Muscle of leg (tissue), 11 donors: Measurements from ENCODE around the gene UGT1A8. TPM values are rescaled to one million over a fixed set of nuclear protein-coding genes. Genes with fewer than 3 reads are reported as not detected.

Source experiments
- DNase-seq: peaks from one replicate; pipeline ENCODE4 v3.0.0; 2013
- H3K27ac ChIP-seq: one replicate; pipeline ENCODE4 v1.5.1; 2013; ENCODE audit warnings: mild to moderate bottlenecking, low read length, control low read depth
- H3K27me3 ChIP-seq: one replicate; pipeline ENCODE4 v1.6.1; 2013; ENCODE audit warnings: low read length; ENCODE audit not compliant: control insufficient read depth, insufficient read depth
- H3K36me3 ChIP-seq: one replicate; pipeline ENCODE4 v1.6.1; 2013; ENCODE audit warnings: low read length; ENCODE audit not compliant: control insufficient read depth, insufficient read depth
- H3K4me1 ChIP-seq: one replicate; pipeline ENCODE4 v1.6.1; 2013; ENCODE audit warnings: low read length; ENCODE audit not compliant: control insufficient read depth, insufficient read depth
- H3K4me3 ChIP-seq: one replicate; pipeline ENCODE4 v1.5.1; 2013; ENCODE audit warnings: low read length, control low read depth
- H3K9me3 ChIP-seq: replicated peaks from 2 replicates; pipeline ENCODE4 v1.6.1; 2013; ENCODE audit warnings: low read depth, low read length; ENCODE audit not compliant: control insufficient read depth
- WGBS: methylation state at CpG from one replicate; pipeline ENCODE4 v1.1.5; 2013; ENCODE audit warnings: missing lambda C conversion rate; ENCODE audit not compliant: insufficient coverage; 5-methylcytosine and 5-hydroxymethylcytosine counted together
- polyA plus RNA-seq, 8 donors: library from polyadenylated mRNA; unstranded; fragments of 120-200 nt; gene quantifications; one replicate each; pipeline versions ENCODE4 v1.2.1 to v1.2.3, GENCODE V29; 2013; ENCODE audit warnings: inconsistent platforms in 1 of 8, low replicate concordance in 1 of 8; ENCODE audit not compliant: insufficient read length in 8 of 8, insufficient read depth in 1 of 8
- total RNA-seq: library from RNA; stranded (reverse); fragments of 120-200 nt; gene quantifications from one replicate; pipeline ENCODE4 v1.2.4, GENCODE V29; 2013

Gene UGT1A8
- total and polyA plus RNA-seq, 9 donors: not detected

GRCh38 chr2:233795735-233796171 lies 178.3 kb downstream of the UGT1A8 start:
- Histone ChIP-seq H3K27ac (no peak overlapping the region), H3K4me3 (no peak overlapping the region), H3K27me3 (no peaks in the 10 kb centered on the region), H3K4me1 (no peaks in the 10 kb centered on the region), H3K36me3 (no peaks in the 10 kb centered on the region), H3K9me3 (no peaks in the 10 kb centered on the region)
- no peak for DNase-seq
- WGBS: 90% methylated on average over 13 of the region's 13 CpGs

DNA sequence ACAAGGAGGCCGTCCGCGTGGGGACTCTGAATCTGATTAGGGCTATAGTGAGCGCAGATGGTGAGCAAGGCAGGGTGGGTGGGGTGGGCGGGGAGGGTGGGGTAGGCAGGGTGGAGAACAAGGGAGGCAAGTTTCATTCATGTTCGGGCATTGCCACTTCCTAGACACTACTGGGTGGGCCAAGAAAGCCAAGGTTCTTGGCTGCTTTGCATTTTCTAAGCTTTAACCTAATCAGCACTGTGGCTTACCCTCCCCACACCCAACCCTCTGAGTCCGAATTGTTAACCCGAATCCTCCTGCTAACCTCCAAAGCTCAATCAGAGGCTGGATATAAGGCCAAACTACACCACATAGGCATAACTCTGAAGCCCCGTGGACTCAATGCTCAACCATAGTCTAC lies 178.8 kb downstream of the UGT1A8 start:
- H3K9me3 ChIP-seq: no peaks in the 10 kb centered on the region
- DNase-seq: no peak
- H3K4me3 ChIP-seq: no peak overlapping the region
- 70% methylated on average over 4 of the region's 9 CpGs for WGBS
- H3K36me3 ChIP-seq: no peaks in the 10 kb centered on the region
- no peak overlapping the region for H3K27ac ChIP-seq
- H3K4me1 ChIP-seq: no peaks in the 10 kb centered on the region
- no peaks in the 10 kb centered on the region for H3K27me3 ChIP-seq

GRCh38 chr2:233798335-233799086 lies 181.1 kb downstream of the UGT1A8 start:
- H3K36me3 ChIP-seq: no peaks in the 10 kb centered on the region
- H3K27ac ChIP-seq: no peak overlapping the region
- no peaks in the 10 kb centered on the region for H3K4me1 ChIP-seq
- no peaks in the 10 kb centered on the region for H3K9me3 ChIP-seq
- H3K4me3 ChIP-seq: no peak overlapping the region
- WGBS: 88% methylated on average over 12 of the region's 14 CpGs
- peaks cover 2% of the 10 kb centered on the region for H3K27me3 ChIP-seq
- DNase-seq: no peak

DNA sequence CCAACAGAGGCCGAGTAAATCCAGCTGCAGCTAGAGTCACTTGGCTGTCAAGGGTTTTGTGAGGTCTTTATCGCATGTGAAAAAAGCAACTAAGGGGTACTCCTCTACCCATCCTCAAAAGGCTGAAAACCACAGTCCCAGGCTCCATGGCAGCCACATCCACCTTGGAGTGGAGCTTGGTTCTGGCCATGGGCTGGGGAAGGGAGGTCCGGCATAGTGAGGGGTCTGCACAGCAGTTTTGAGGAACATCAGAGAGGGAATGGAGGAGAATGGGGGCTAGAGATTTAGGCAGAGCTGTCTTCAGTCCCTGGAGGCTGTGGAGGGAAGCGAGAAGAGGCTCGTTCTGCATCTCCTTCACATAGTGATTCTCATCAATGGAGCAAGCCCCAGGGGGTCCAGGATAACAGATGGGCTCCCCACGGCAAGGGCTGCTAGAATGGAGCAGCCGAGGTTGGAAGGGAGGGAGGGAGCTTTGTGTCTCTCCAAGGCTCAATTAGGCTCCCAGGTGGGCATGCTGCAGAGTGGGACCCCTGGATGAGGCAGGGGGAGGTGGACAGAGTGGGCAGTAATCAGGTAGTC lies 181.7 kb downstream of the UGT1A8 start:
- DNase-seq: no peak
- no peaks in the 10 kb centered on the region for H3K4me1 ChIP-seq
- no peak overlapping the region for H3K4me3 ChIP-seq
- H3K9me3 ChIP-seq: no peaks in the 10 kb centered on the region
- H3K27me3 ChIP-seq: peaks cover 3% of the 10 kb centered on the region
- 46% methylated on average over 2 of the region's 7 CpGs for WGBS
- H3K27ac ChIP-seq: no peak overlapping the region
- no peaks in the 10 kb centered on the region for H3K36me3 ChIP-seq

DNA sequence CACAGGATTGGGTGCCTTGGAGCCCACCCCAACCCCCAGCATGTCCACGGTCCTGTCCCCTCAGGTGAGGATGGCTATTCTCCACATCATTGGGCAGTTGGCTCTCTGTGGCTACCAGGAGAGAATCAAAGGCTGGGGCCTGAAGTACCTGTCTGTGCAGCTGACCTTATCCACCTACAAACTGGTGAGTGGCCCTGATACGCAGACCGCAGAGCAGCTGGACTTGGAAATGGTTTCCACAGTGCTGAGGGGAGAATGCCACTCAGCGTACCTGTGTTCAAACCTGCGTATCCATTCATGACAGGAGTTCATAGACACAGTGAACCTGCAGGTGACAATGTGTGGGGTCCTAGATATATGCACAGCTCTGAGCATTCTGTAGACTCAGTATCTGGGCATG lies 182.3 kb downstream of the UGT1A8 start:
- no peaks in the 10 kb centered on the region for H3K9me3 ChIP-seq
- H3K27ac ChIP-seq: no peak overlapping the region
- no peak for DNase-seq
- 70% methylated on average over 4 of the region's 5 CpGs for WGBS
- no peaks in the 10 kb centered on the region for H3K4me1 ChIP-seq
- no peaks in the 10 kb centered on the region for H3K36me3 ChIP-seq
- H3K4me3 ChIP-seq: no peak overlapping the region
- H3K27me3 ChIP-seq: peaks cover 5% of the 10 kb centered on the region

DNA sequence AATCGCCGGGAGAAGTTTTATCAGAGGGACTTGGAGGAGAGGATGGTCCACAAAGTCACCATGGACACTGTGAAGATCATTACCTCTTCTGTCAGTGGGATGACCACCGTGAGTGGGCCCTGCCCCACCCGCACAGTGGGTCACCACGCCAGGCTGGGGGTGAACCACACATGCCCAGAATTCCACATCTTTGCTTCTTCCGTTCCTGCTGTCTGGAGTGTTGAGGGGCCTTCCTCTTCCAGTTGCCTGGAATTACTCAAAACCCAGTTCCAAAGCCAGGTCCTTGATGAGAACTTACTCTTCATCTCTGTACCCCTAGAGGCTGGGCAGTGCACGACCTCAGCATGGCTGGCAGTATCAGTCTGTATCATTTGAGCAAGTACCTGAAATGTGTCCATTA lies 182.8 kb downstream of the UGT1A8 start:
- peaks cover 5% of the 10 kb centered on the region for H3K27me3 ChIP-seq
- no peaks in the 10 kb centered on the region for H3K4me1 ChIP-seq
- no peak for DNase-seq
- H3K27ac ChIP-seq: no peak overlapping the region
- 83% methylated on average over 3 of the region's 7 CpGs for WGBS
- H3K4me3 ChIP-seq: no peak overlapping the region
- no peaks in the 10 kb centered on the region for H3K36me3 ChIP-seq
- H3K9me3 ChIP-seq: no peaks in the 10 kb centered on the region

DNA sequence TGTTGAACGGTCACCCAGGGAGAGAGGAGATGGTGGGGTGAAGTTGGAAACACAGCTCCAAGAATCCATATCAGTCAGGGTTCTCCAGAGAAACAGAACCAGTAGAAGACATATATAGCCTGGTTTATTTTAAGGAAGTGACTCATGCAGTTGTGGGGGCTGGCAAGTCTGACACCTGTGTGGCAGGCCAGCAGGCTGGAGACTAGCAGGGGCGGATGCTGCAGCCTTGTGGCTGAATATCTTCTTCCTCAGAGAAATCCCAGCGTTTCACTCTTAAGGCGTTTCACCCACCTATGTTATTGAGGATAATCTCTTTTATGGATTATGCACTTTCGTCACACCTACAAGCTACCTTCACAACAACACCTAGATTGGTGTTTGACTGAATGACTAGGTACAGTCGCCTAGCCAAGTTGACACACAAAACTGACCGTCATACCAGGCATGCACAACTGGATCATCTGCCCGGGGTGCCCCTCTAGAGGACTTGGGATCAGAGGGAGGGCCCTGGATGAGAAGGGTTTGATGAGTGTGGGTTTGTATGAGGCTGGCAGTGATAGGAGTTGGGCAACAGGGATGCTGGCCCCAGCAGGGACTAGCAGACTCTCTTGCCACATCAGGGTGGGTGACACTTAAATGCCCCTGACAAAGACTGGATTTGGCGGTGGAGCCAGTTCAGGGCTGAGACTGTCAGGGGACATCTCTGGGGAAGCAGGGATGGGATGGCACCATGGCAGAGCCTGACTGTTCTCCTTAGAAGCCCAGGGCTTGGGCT lies 184.1 kb downstream of the UGT1A8 start:
- Histone ChIP-seq H3K27ac (no peak overlapping the region), H3K36me3 (no peaks in the 10 kb centered on the region)
- no CpG with 5 or more reads among the region's 9 CpGs for WGBS

DNA sequence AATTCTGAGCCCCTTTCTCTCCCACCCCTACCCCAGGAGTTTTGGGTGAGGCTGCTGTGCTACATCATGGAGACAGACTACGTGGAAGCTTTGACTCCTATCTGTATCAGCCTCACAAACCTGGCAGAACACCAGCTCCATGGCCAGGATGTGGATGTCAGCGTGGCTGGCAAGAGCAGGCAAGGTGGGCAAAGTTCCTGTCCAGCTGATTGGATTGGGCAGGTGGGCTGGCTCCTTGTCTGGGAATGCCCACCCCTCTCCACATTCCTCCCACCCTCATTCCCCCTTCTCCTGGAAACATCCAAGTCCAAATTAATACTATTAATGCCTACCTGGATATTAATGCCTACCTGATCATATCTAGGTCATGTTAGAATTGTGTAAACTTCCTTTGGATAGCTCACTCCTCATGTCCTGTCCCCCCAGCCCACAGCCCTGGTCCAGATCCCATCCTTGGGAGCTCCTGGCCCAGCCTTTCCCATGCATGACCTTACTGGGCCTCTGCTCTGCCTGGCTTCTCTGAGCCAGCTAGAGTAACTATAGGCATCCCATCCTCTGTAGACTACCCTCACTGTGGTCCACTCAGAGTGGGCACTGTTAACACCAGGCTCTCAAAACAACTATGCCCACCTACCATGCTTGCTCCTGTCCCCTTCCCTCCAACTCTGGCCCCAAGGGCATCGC lies 184.8 kb downstream of the UGT1A8 start:
- no peaks in the 10 kb centered on the region for H3K4me1 ChIP-seq
- WGBS: 17% methylated on average over 1 of the region's 3 CpGs
- H3K36me3 ChIP-seq: no peaks in the 10 kb centered on the region
- H3K9me3 ChIP-seq: no peaks in the 10 kb centered on the region
- no peak overlapping the region for H3K4me3 ChIP-seq
- peaks cover 5% of the 10 kb centered on the region for H3K27me3 ChIP-seq
- DNase-seq: no peak
- H3K27ac ChIP-seq: no peak overlapping the region

More for the DNA sequence above, 184.1 kb downstream of the UGT1A8 start:
- Histone ChIP-seq H3K27me3 (peaks cover 5% of the 10 kb centered on the region), H3K9me3 (no peaks in the 10 kb centered on the region), H3K4me3 (no peak overlapping the region), H3K4me1 (no peaks in the 10 kb centered on the region)
- DNase-seq: no peak

DNA sequence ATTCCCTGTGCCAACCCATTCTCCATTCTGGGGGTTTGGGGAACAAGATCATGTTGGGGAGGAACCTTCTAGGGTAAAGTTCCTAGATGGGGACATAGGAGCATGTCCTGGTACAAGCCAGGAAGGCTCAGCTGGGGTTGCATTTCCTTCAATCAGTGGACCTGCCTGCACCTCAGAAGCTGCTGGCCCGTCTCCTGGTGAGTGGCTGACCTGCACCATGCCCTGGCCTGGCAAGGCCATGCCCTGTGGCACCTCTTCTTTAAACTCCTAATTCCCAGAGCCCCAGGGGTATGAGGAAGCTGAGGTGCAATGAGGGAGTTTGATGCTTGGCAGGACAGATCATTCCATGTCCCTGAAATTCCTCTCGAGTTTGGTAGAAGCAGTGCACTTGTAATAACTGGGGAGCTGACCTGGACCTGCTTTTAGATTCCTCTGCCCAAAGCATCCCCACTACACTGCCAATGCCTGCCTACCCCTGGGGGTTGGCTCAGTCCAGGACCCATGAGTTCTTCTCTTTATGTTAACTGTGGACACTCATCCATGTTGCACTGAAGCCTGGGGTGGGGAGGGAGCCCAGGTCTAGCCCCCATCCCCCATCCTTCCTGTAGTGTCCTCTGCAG lies 186.0 kb downstream of the UGT1A8 start:
- no CpG with 5 or more reads among the region's 2 CpGs for WGBS
- H3K36me3 ChIP-seq: no peaks in the 10 kb centered on the region

More for the DNA sequence above, 186.0 kb downstream of the UGT1A8 start:
- no peak overlapping the region for H3K27ac ChIP-seq
- no peaks in the 10 kb centered on the region for H3K4me1 ChIP-seq
- DNase-seq: no peak
- H3K9me3 ChIP-seq: no peaks in the 10 kb centered on the region
- H3K4me3 ChIP-seq: no peak overlapping the region
- peaks cover 8% of the 10 kb centered on the region for H3K27me3 ChIP-seq
